Transverse colon (tissue), 3 donors: ENCODE measurements around the gene PTPN11.

Source experiments
- CTCF ChIP-seq, 5 experiments: fragments of 200-600 bp in 3 of 5; fragments of 450-650 bp in 2 of 5; sonication (generic) in 3 of 5; IDR thresholded peaks; 1 replicate in 2 of 5; 2 replicates in 3 of 5; pipeline ENCODE4 v1.5.1; 2016 to 2017; ENCODE audit warnings: antibody characterized with exemption in 5 of 5, inconsistent platforms in 3 of 5, mild to moderate bottlenecking in 2 of 5, moderate library complexity in 1 of 5
- EP300 ChIP-seq: sonication (generic); formaldehyde crosslinking; IDR thresholded peaks from one replicate; pipeline ENCODE4 v1.6.1; 2017; ENCODE audit warnings: antibody characterized with exemption, low read depth
- POLR2A ChIP-seq: fragments of 450-650 bp; IDR thresholded peaks from one replicate; pipeline ENCODE4 v1.6.1; 2016; ENCODE audit warnings: antibody characterized with exemption, mild to moderate bottlenecking, moderate library complexity

GRCh38 chr12:112380663-112381405 is 37.9 kb upstream of the PTPN11 start:
- TF ChIP-seq POLR2A (no peak), CTCF (IDR thresholded peaks at IDR 0.05) (no peak), EP300 (no peak)
